H1 (cell line): ENCODE data around the gene AK6. TPM values are rescaled to one million over a fixed set of nuclear protein-coding genes. Genes with fewer than 3 reads are reported as not detected.

Source experiments
- ASH2L ChIP-seq: fragments of 200-600, 300-600 bp; sonication (generic); IDR thresholded peaks from one replicate; pipeline ENCODE4 v1.7.1; 2017; ENCODE audit warnings: low read length
- BCL11A ChIP-seq, 2 experiments: IDR thresholded peaks; one replicate each; pipeline ENCODE4 v1.6.1; 2011; ENCODE audit warnings: low read depth in 2 of 2, low read length in 2 of 2, mild to moderate bottlenecking in 2 of 2
- CBX5 ChIP-seq: fragments of 300-800, 300-1000 bp; sonication (generic); IDR thresholded peaks from 2 replicates; pipeline ENCODE4 v1.7.1; 2016; ENCODE audit warnings: antibody characterized with exemption, low read length, low read depth
- CREB1 ChIP-seq: IDR thresholded peaks from 2 replicates; pipeline ENCODE4 v1.6.1; 2012; ENCODE audit warnings: inconsistent platforms
- CTBP2 ChIP-seq: IDR thresholded peaks from 2 replicates; pipeline ENCODE4 v1.7.0; 2011; ENCODE audit warnings: borderline replicate concordance, mild to moderate bottlenecking, moderate library complexity, mixed read lengths, low read length; ENCODE audit not compliant: insufficient read depth, insufficient read length
- EP300 ChIP-seq, 2 experiments: IDR thresholded peaks; 1 replicate in 1 of 2; 2 replicates in 1 of 2; pipeline ENCODE4 v1.6.1; 2011 to 2012; ENCODE audit warnings: low read depth in 2 of 2, low read length in 2 of 2, mild to moderate bottlenecking in 2 of 2, borderline replicate concordance in 1 of 2, inconsistent platforms in 1 of 2, moderate library complexity in 1 of 2
- EZH2 ChIP-seq: fragments of 200-600 bp; sonication (generic); IDR thresholded peaks from 2 replicates; pipeline ENCODE4 v1.7.1; 2012; ENCODE audit warnings: low read depth, mild to moderate bottlenecking, moderate library complexity, low read length, inconsistent platforms; ENCODE audit not compliant: severe bottlenecking
- GABPA ChIP-seq: IDR thresholded peaks from 2 replicates; pipeline ENCODE4 v1.6.1; 2011; ENCODE audit warnings: mild to moderate bottlenecking, low read length, moderate library complexity, borderline replicate concordance; ENCODE audit not compliant: insufficient read depth
- HDAC2 ChIP-seq, 2 experiments: fragments of 300-600 bp in 1 of 2; sonication (generic) in 1 of 2; IDR thresholded peaks; 2 replicates each; pipeline ENCODE4 v1.6.1; 2011 to 2012; ENCODE audit warnings: low read depth in 2 of 2, low read length in 2 of 2, mild to moderate bottlenecking in 2 of 2, moderate library complexity in 2 of 2, borderline replicate concordance in 1 of 2, inconsistent platforms in 1 of 2
- JUND ChIP-seq: IDR thresholded peaks from 2 replicates; pipeline ENCODE4 v1.6.1; 2011; ENCODE audit warnings: mild to moderate bottlenecking, improper control_type of control experiment, low read length
- KDM1A ChIP-seq: fragments of 200-600, 300-600 bp; sonication (generic); IDR thresholded peaks from 2 replicates; pipeline ENCODE4 v1.7.1; 2016; ENCODE audit warnings: mild to moderate bottlenecking, low read length, borderline replicate concordance
- POLR2A ChIP-seq, 2 experiments: IDR thresholded peaks; 1 replicate in 1 of 2; 2 replicates in 1 of 2; pipeline ENCODE4 v1.6.1; 2011; ENCODE audit warnings: low read depth in 2 of 2, low read length in 2 of 2, mild to moderate bottlenecking in 2 of 2; ENCODE audit errors: control extremely low read depth in 1 of 2
- POU5F1 ChIP-seq: IDR thresholded peaks from 2 replicates; pipeline ENCODE4 v1.6.1; 2011; ENCODE audit warnings: low read depth, mild to moderate bottlenecking, low read length, moderate library complexity
- RXRA ChIP-seq: IDR thresholded peaks from 2 replicates; pipeline ENCODE4 v1.6.1; 2011; ENCODE audit warnings: low read depth, mild to moderate bottlenecking, low read length, moderate library complexity; ENCODE audit not compliant: insufficient read depth
- SIN3A ChIP-seq, 2 experiments: IDR thresholded peaks in 1 of 2; conservative IDR thresholded peaks in 1 of 2; 2 replicates each; pipeline ENCODE4 v1.6.1; 2011 to 2012; ENCODE audit warnings: low read length in 2 of 2, improper control_type of control experiment in 1 of 2, low read depth in 1 of 2, mild to moderate bottlenecking in 1 of 2
- SP4 ChIP-seq: IDR thresholded peaks from 2 replicates; pipeline ENCODE4 v1.6.1; 2012; ENCODE audit warnings: low read length, inconsistent platforms
- SUZ12 ChIP-seq: fragments of 200-600 bp; sonication (generic); IDR thresholded peaks from 2 replicates; pipeline ENCODE4 v1.6.1; 2012; ENCODE audit warnings: mild to moderate bottlenecking, inconsistent platforms, low read length, moderate library complexity, mixed read lengths
- TAF1 ChIP-seq: IDR thresholded peaks from 2 replicates; pipeline ENCODE4 v1.6.1; 2011; ENCODE audit warnings: mild to moderate bottlenecking, low read depth, low read length
- ZNF274 ChIP-seq: IDR thresholded peaks from 2 replicates; pipeline ENCODE4 v1.7.0; 2012; ENCODE audit warnings: low read length, borderline replicate concordance; ENCODE audit errors: extremely low read depth
- polyA plus RNA-seq, 7 experiments: library from polyadenylated mRNA; depleted of rRNA in 3 of 7; stranded (reverse) in 5 of 7; unstranded in 2 of 7; fragments of >200 nt in 5 of 7; fragments of 200-250 nt in 2 of 7; gene quantifications; 1 replicate in 5 of 7; 2 replicates in 1 of 7; 4 replicates in 1 of 7; pipeline versions ENCODE4 v1.2.1 to v1.2.3, GENCODE V29; 2011 to 2013; ENCODE audit warnings: missing spikeins in 2 of 7, mixed read lengths in 2 of 7
- total RNA-seq: library from RNA; stranded (reverse); fragmentation: NEBNext Ultra II Directional; extraction: Animal tissue kit (Norgen Biotek cat#: 25700); gene quantifications from 2 replicates; pipeline ENCODE4 v1.2.1, GENCODE V29; 2021
- TF ChIP-seq, protein P1 (sequence below): IDR thresholded peaks from 2 replicates; pipeline ENCODE4 v1.6.1; 2011; ENCODE audit warnings: low read length, improper control_type of control experiment
- TF ChIP-seq, protein P2 (sequence below): IDR thresholded peaks from 2 replicates; pipeline ENCODE4 v1.6.1; 2012; ENCODE audit warnings: low read length, inconsistent platforms

AK6 gene
- total and polyA plus RNA-seq, 2 of the 8 experiments (the other 6 are each of a cell fraction or from before 2014, with no cell fraction given), result 22.5 to 51.2 TPM

GRCh38 chr5:69414885-69415583 is 45.7 kb upstream of the AK6 start, which contains the start of gene MARVELD2 (continued):
- TF ChIP-seq, protein P1, sequence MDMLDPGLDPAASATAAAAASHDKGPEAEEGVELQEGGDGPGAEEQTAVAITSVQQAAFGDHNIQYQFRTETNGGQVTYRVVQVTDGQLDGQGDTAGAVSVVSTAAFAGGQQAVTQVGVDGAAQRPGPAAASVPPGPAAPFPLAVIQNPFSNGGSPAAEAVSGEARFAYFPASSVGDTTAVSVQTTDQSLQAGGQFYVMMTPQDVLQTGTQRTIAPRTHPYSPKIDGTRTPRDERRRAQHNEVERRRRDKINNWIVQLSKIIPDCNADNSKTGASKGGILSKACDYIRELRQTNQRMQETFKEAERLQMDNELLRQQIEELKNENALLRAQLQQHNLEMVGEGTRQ, result peak; percentile 90
- TF ChIP-seq BCL11A (IDR thresholded peaks at IDR 0.05; ENCODE audit: low read depth in 2 of 2, low read length in 2 of 2), result no peak
- TF ChIP-seq CTBP2, result no peak
- TF ChIP-seq CREB1, result 0 out of 2 replicates have a peak, but pooled peaks have one; percentile 20
- no peak for TF ChIP-seq SUZ12
- TF ChIP-seq ZNF274, result no peak
- TF ChIP-seq CBX5, result no peak
- no peak for TF ChIP-seq RXRA
- peak; percentile 68 to 89 for TF ChIP-seq POLR2A (IDR thresholded peaks at IDR 0.05; ENCODE audit: control extremely low read depth in 1 of 2, low read depth in 2 of 2, low read length in 2 of 2)
- no peak for TF ChIP-seq EZH2
- peak in 1 of 2 experiments; percentile 71; a peak in 2 of 4 replicates for TF ChIP-seq SIN3A (conservative IDR thresholded peaks at IDR 0.05 in 1 of 2, IDR thresholded peaks at IDR 0.05 in 1 of 2; ENCODE audit: low read depth in 1 of 2, low read length in 2 of 2)
- no peak for TF ChIP-seq GABPA
- no peak for TF ChIP-seq POU5F1
- peak; percentile 85 for TF ChIP-seq TAF1
- no peak for TF ChIP-seq HDAC2 (IDR thresholded peaks at IDR 0.05; ENCODE audit: borderline replicate concordance in 1 of 2, low read depth in 2 of 2, low read length in 2 of 2)
- no peak for TF ChIP-seq KDM1A
- TF ChIP-seq JUND, result no peak
- no peak for TF ChIP-seq EP300 (IDR thresholded peaks at IDR 0.05; ENCODE audit: borderline replicate concordance in 1 of 2, low read depth in 2 of 2, low read length in 2 of 2)
- TF ChIP-seq SP4, result no peak
- TF ChIP-seq, protein P2, sequence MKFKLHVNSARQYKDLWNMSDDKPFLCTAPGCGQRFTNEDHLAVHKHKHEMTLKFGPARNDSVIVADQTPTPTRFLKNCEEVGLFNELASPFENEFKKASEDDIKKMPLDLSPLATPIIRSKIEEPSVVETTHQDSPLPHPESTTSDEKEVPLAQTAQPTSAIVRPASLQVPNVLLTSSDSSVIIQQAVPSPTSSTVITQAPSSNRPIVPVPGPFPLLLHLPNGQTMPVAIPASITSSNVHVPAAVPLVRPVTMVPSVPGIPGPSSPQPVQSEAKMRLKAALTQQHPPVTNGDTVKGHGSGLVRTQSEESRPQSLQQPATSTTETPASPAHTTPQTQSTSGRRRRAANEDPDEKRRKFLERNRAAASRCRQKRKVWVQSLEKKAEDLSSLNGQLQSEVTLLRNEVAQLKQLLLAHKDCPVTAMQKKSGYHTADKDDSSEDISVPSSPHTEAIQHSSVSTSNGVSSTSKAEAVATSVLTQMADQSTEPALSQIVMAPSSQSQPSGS, result no peak
- peak; percentile 93 for TF ChIP-seq ASH2L
